HG03571 (cell line): Measurements from ENCODE around the gene CRADD.

Experiments used
- ATAC-seq: cut with Tn5 transposase; IDR thresholded peaks from one replicate; pipeline ENCODE4 v1.9.1; 2021; ENCODE audit not compliant: unreplicated experiment

CRADD gene

DNA sequence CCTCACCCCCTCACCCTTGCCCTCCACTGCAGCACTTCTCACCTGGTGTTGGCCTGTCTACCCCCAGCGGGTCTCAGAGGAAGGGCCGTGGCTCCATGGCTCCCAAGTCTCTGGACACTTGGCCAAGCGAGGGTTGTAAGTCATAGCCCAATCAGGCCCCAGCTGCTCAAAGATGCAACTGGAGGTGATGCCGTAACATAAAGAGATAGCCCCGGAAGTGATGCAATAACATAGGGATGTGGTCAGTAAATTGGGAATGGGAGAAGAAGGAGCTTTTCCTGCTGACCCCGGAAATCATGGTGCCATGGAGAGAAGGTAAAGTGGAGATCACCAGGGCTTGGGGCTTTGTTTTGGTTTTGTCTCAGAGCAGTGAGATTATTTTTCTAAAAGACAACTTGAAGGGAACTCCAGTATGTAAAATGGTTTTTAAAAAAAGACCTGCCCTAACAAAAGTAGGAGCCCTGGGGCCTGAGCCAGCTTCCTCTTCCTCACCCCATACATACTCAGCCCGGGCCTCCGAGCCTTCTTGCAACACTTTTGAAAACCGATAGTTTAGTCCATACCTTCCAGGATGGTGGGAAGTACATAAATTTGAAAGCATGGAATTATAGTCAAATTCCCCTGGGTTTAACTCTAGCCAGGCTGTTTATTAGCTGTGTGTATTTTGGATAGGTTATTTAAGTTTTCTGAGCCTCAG lies 212.5 kb downstream of the CRADD start:
- no peak for ATAC-seq

DNA sequence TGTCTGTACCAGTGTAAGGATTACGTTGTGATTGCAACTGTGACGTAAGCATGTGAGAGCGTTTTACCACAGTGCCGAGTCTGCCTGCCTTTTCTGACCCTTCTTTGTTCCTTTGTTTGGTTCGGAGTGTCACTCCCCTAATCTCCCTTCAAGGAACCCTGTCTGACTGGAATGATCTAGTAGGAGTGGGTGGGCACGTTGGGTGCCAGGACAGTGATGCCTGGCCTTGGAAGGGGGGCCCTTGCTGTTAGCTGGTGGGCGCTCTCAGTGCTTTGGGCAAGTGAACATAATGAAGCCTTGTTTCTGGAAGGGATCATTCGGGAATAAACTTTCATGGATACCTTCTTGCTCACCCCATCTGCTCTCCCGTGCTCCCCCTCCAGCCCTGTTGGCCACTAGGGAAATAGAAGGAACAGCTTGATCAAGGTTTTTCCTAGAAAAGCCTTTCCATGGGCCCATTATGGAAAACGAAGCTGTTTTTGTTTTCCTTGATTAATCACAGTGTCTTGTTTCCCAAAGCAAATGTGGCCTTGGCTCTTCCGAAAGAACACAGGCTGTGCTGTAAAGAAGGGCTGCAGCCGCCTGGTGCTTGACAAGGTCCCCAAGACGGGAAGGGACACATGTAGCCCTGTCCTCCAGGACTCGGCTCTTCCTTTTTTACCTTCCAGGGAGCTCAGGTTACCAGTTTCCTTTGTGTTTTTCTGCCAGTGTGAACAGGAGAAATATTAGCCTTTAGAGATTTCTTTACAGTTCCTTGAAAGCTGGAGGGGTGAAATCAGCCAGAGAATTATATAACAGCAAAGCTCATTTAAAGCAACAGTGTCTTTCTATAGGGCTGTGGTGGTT lies 215.5 kb downstream of the CRADD start:
- ATAC-seq = no peak

DNA sequence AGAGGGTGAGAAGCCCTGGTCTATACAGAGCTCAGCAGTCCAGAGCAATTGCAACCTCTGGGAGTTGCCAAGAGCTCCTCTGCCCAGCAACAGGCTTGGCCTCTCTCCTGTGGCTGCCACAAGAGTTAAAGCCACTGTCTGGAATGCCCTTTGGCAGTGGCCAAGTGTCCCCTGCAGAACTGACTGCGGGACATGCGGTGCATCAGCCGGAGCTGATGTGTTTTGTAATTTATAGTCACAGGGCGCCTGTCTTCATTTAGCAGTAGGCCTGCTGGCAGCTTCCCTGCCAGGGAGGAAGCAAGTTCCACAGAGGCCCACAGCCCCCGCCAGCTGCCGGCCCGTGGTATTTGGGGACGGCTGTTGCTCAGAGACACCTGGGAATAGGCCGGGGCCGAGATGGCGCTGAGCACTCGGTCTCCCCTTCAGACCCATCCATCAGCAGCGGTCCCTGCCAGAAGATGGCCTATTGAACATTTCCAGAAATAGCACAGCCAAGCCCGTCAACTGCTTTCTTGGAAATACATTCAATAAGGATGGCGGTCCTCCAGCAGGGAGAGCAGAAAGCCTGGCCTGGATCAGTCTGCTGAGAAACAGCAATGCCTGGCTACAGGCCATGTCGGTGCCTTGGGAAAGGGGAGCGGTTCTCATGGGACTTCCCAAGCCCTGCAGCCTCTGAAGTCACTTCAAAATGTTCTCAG lies 217.4 kb downstream of the CRADD start:
- no peak for ATAC-seq

DNA sequence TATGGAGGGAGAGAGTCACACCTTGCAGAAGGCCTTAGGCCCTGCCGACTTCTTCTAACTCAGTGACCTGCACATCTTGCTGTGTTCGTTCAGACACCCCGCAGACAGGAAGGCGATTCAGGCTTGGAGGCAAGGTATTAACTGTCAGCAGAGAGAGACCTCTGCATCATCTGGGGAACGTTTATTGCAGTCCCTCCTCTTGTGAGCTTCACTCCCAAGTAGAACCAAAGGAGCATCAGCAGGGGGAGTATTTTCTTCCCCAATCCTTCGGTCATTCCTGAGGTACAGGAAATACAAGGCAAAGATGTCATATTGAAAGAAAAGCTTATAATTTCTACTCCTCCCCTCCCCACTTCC lies 217.9 kb downstream of the CRADD start:
- ATAC-seq = no peak

DNA sequence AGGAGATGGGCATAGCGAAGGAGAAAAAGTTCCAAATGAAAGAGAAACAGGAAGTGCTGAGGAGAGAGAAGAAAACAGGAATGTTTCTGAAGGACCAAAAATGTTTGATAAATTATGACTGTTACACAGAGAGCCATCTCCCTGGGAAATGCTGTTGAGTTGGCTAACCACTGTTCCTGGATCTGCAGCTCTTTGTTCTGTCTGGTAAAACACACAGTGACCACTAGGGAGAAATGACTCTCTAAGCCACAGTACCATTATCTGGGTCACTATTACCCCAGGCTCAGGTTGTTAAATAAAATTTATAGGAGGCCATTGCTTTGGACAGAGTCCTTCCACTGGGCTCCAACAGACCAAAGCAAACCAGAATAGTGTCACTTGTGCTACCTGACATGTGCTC lies 219.3 kb downstream of the CRADD start:
- ATAC-seq = no peak

DNA sequence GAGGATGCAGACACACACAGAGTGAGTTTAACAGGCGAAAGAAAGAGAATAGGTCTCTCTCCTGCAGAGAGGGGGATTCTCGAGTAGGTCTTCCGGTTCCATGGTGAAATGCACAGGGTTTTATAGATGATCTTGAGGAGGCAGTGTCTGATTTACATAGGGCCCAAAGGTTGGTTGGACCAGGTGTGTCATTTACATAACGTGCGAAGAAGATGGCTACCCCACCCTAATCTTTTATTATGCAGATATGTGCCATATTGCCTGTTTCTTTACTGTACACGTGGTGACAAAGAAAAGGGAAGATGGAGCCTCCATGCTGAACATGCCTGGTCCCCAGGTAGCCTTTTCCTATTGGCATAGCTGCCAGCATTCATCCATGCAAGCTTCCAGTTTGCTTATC lies 219.8 kb downstream of the CRADD start:
- no peak for ATAC-seq

DNA sequence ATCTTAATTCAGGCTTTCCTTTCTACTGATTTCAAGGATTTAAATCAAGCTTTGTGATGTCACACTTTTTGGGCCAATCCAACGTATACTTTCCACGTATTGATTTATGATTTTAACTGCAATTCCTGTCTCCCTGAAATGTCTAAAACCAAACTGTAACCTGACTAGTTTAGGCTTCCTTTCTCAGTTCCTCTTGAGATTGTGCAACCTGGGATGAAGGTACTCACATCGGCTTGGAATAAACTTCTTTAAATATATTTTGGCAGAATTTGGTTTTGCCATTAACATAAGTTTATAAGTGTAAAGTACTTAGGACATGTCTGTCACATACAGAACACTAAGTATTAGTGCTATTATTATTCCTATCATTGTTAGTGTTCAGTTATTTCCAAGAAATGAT lies 224.6 kb downstream of the CRADD start:
- ATAC-seq = no peak

DNA sequence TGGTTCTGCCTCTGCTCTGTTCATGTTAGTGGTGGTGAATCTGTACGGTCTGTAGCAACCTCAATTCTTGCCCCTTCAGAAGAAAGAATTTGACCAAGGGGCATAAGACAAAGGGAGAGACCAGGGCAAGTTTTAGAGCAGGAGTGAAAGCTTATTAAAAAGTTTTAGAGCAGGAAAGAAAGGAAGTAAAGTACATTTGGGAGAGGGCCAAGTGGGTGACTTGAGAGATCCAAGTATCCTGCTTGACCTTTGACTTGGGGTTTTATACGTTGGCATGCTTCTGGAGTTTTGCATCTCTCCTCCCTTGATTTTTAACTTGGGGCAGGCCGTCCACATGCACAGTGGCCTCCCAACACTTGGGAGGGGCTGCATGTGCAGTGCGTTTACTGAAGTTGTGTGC lies 225.0 kb downstream of the CRADD start:
- no peak for ATAC-seq

DNA sequence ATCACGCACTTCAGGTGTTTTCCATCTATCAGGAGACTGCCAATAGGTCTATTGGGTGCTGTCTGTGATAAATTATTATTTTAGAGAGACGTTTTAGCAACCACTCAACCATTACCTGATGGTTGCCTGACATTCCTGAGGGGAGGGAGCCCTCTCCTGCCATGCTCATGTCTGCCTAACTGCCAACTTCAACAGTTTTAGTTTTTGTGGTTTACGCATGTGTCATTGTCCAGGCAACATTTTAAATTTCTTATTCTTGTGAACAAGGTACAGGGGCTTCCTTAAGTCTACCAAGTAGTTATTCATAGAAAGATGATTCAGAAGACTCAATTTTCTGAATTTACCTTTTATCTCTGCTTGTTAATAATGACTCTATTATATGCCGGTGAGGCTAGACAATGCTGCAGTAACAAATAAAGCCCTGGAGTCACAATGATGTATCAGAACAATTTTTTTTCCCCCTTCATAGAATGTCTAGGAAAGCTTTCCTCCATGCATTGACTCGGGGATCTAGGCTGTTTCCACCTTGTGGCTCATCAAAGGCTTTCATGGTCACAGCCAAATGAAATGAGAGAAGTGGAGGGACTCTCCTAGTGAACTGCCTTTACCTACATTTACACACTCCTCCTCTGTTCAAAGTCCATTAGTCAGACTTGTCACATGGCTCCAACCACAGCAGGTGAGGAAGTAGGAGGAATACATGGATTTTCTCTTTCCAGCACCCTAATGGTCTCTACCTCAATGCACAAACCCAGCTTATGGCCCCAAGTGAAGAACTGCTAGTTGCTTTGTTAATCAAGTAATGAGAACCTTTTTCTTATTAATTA lies 225.8 kb downstream of the CRADD start:
- no peak for ATAC-seq

DNA sequence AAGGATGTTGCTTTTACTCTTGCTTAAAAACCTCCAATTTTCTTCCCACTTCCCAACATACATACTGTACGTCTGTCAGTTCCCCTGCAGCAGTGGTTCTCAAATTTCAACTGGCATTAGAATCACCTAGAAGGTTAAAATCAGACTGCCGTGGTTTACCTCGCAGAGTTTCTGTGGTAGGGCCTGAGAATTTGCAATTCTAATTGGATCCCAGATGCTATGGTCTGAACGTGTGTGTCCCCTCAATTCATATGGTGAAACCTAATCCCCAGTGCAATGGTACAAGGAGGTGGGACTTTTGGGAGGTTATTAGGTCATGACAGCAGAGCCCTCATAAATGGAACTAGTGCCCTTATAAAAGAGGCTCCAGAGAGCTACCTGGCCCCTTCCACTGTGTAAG lies 226.9 kb downstream of the CRADD start:
- ATAC-seq = no peak

DNA sequence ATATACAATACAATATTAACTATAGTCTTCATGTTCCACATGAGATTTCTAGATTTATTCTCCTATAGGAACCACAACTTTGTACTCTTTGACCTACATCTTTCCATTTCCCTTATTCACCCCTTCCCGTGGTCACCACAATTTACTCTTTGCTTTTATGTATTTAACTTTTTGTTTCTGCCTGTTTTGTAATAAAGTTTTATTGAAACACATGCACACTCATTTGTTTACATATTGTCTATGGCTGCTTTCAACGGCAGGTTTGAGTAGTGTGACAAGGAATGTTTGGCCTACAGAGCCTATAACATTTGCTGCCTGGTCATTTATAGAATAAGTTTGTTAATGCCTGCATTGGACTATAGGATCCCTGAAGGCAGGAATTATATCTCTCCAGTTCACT lies 231.1 kb downstream of the CRADD start:
- no peak for ATAC-seq

DNA sequence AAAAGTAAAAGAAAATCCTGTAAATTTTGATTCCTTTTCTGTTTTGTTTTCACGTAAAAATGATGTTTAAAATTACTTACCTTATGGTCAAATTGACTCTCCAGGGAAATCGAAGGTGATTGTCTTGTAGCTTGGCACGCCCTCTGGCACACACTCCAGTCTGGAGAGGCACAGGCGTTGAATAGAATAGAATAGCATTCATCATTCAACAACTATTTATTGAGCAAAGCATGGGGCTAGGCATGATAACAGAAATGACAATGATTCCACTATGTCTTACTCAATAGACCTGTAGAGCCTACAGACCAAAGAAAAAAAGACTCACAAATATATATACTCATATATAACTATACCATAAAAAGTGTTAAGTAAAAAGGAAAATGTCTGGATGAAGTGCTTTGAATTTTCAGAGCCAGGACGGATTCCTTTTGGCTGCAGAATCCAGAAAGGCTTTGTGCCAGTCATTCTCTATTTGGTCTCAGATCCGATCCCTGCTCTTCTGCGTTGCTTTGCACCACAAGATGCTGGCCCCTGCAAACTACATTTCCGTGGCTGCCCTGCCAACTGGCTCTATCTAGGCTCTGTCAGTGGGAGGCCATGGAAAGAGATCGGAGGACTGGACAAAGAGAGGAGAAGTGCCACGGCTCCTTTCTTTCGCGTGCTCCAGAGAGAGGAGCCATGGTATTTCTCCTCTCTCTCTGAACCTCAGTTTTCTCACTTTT lies 231.8 kb downstream of the CRADD start:
- no peak for ATAC-seq

DNA sequence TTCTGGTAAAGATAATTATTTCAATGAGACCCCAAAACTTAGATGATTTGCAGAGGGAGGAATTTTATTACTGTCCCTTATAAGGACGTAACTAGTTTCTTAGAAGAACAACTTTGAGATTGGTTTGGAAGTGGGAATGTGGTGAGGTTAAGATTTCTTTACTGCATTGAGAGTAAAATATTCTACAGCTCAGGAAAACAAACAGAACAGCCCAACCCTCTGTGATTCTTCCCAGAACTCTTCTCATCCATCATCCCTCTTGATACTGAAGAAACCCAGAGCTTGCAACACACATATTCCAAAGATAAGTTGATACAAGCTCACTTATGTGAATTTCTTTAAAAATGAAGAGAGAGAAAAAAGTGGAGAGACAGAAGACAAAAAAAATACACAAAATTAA lies 234.2 kb downstream of the CRADD start:
- no peak for ATAC-seq

DNA sequence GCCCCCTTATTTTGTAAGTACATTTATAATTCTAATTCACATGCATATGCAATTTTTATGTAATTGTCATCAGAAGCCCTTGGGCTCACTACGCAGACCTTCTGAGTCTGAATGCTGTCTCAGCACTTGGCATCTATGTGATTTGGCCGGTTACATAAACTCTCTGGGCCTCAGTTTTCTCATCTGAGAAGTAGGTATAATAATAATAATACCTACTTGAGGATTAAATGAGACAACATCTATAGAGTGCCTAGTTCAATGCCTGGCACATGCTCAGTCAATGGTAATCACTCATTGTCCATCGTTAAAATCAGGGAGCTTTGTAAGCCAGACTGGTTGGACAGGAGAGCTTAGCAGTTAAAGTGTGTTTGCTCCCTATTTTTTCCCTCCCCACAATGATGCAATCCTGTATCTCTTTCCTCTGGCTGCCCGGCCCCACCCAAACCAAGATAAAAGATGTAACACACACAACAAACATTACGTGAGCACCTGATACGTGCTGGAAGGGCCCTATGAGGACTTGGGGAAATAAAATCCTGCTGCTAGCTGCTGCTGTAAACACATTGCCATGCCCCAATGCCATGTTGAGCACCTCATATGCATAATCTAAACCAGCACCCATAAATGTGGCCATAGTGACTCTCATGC lies 235.0 kb downstream of the CRADD start:
- no peak for ATAC-seq

DNA sequence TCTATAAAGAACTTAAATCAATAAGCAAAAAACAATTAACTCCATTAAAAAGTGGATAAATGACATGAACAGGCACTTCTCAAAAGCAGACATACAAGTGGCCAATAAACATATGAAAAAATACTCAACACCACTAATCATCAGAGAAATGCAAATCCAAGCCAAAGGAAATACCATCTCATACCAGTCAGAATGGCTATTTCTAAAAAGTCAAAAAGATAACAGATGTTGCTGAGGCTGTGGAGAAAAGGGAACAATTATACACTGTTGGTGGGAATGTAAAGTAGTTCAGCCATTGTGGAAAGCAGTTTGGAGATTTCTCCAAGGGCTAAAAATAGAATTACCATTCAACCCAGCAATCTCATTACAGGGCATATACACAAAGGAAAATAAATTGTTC lies 236.7 kb downstream of the CRADD start:
- ATAC-seq = no peak

DNA sequence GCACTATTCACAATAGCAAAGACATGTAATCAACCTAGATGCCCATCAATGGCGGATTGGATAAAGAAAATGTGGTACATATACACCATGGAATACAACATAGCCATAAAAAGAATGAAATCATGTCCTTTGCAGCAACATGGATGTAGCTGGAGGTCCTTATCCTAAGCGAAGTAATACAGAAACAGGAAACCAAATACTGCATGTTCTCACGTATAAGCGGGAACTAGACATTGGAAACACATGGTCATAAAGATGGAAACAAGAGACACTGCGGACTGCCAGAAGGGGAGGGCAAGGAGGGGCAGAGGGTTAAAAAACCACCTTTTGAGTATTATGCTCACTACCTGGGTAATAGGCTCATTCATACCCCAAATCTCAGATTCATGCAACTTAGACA lies 237.1 kb downstream of the CRADD start:
- no peak for ATAC-seq

DNA sequence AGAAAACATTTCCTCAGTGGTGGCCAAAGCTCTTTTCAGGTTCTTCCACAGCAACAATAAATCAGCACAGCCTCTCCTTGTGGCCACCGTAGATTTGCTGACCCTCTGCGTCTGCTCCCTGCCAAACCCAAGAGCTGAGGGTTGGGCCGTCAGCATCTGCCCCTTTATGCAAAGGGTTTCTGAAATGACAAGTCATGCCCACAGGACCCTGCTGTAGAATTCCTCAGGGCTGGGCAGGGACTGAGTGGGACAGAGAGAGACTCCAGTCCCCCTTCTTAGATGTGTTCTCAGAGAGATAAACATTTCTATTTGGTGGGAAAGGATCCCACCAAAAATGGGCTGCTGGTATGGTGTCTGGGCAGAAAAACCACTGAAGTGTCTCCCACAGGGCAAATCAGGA lies 238.2 kb downstream of the CRADD start:
- ATAC-seq = no peak

DNA sequence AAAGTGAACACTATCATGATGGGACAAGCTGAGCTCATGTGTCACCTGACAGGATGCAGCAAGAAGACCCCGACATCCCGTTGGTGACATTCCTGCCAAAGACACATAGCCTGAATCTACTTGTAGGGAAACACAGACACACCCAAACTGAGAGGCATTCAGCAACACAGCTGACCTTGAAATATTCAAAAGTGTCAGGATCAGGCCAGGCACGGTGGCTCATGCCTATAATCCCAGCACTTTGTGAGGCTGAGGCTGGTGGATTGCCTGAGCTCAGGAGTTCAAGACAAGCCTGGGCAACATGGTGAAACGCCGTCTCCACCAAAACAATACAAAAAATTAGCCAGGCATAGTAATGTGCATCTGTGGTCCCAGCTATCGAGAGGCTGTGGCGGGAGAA lies 239.2 kb downstream of the CRADD start:
- ATAC-seq = no peak

DNA sequence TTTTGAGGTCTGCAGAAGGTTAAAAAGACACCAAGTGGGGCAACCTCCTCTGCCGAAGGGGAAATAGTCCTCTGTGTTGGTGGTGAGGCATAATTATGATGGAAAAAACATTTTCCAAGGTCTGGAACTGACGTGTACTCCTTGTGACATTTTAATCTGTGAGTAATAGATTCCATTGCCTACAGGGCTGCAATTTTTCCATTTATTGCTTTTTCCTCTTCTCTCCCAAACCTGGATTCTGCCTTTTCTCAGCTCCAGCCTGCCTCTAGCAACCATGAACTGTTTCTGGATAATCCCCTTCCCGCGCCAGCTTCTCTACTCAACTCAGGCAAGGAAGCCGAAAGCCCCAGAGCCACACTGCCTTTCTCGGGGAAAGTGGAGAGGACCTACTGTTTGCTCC lies 241.1 kb downstream of the CRADD start:
- no peak for ATAC-seq

DNA sequence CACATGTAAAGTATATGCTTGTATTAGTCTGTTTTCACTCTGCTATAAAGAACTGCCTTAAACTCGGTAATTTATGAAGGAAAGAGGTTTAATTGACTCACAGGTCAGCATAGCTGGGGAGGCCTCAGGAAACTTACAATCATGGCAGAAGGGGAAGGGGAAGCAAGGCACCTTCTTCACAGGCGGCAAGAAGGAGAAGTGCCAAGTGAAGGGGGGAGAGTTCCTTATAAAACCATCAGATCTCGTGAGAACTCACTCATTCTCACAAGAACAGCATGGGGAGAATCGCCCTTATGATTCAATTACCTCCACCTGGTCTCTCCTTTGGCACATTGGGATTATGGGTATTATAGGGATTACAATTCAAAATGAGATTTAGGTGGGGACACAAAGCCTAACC lies 241.7 kb downstream of the CRADD start:
- no peak for ATAC-seq
